Fibroblast of lung (primary cell): ENCODE data around the gene SRGAP2B. TPM values are rescaled to one million over a fixed set of nuclear protein-coding genes. Genes with fewer than 3 reads are reported as not detected.
A peak's percentile ranks its signal among the peaks of the same experiment; 100 is the strongest.
"Not testable (repeated sequence)": the region's sequence is repeated elsewhere in the genome, so short reads cannot be mapped to it uniquely, and the experiment has no call there.

Source experiments
- DNase-seq, 2 donors: peaks; one replicate each; pipeline versions ENCODE4 v3.0.0 to v3.0.0-alpha.2; 2010; ENCODE audit warnings: low read depth in 2 of 2
- H2AFZ ChIP-seq: 2 replicates; pipeline ENCODE4 v1.5.1; 2012; ENCODE audit warnings: low read length, control low read depth, inconsistent platforms
- H3K27ac ChIP-seq: 2 replicates; pipeline ENCODE4 v1.5.1; 2011; ENCODE audit warnings: low read length, control low read depth; ENCODE audit not compliant: insufficient read depth
- H3K27me3 ChIP-seq: 2 replicates; pipeline ENCODE4 v1.5.1; 2011; ENCODE audit warnings: mild to moderate bottlenecking, low read length; ENCODE audit not compliant: control insufficient read depth, insufficient read depth
- H3K36me3 ChIP-seq: 2 replicates; pipeline ENCODE4 v1.5.1; 2011; ENCODE audit warnings: low read length; ENCODE audit not compliant: control insufficient read depth, insufficient read depth
- H3K4me1 ChIP-seq: 2 replicates; pipeline ENCODE4 v1.5.1; 2011; ENCODE audit warnings: low read length; ENCODE audit not compliant: control insufficient read depth, insufficient read depth; ENCODE audit errors: extremely low read depth
- H3K4me2 ChIP-seq: 2 replicates; pipeline ENCODE4 v1.5.1; 2011; ENCODE audit warnings: low read length, control low read depth; ENCODE audit not compliant: insufficient read depth; ENCODE audit errors: extremely low read depth
- H3K4me3 ChIP-seq, 4 experiments: fragments of 200-600 bp in 1 of 4; sonication (generic) in 1 of 4; replicated peaks in 1 of 4; 2 replicates each; pipeline ENCODE4 v1.5.1; 2011 to 2016; ENCODE audit warnings: low read length in 4 of 4, low read depth in 3 of 4, mild to moderate bottlenecking in 3 of 4, control low read depth in 2 of 4, inconsistent platforms in 1 of 4, mixed read lengths in 1 of 4; ENCODE audit not compliant: insufficient read depth in 1 of 4; ENCODE audit errors: control extremely low read depth in 1 of 4
- H3K79me2 ChIP-seq: 2 replicates; pipeline ENCODE4 v1.5.1; 2012; ENCODE audit warnings: mild to moderate bottlenecking, low read length, inconsistent platforms; ENCODE audit not compliant: control insufficient read depth, insufficient read depth
- H3K9ac ChIP-seq: 2 replicates; pipeline ENCODE4 v1.5.1; 2011; ENCODE audit warnings: mild to moderate bottlenecking, low read length, control low read depth; ENCODE audit not compliant: insufficient read depth
- H3K9me3 ChIP-seq: 2 replicates; pipeline ENCODE4 v1.5.1; 2012; ENCODE audit warnings: low read depth, low read length; ENCODE audit not compliant: control insufficient read depth, insufficient read depth
- H4K20me1 ChIP-seq: 2 replicates; pipeline ENCODE4 v1.5.1; 2011; ENCODE audit warnings: low read length; ENCODE audit not compliant: control insufficient read depth, insufficient read depth; ENCODE audit errors: extremely low read depth
- polyA plus RNA-seq, 2 donors: library from polyadenylated mRNA; depleted of rRNA in 1 of 2; stranded (reverse) in 1 of 2; unstranded in 1 of 2; fragments of >200 nt; gene quantifications; 2 replicates each; pipeline ENCODE4 v1.2.1, GENCODE V29; 2011 to 2012; ENCODE audit warnings: missing spikeins in 1 of 2
- total RNA-seq: library from RNA; depleted of rRNA; stranded (reverse); fragments of >200 nt; gene quantifications from 2 replicates; pipeline ENCODE4 v1.2.1, GENCODE V29; 2014

Gene SRGAP2B
- total and polyA plus RNA-seq, 2 donors (not counting 1 experiment from before 2014, with no cell fraction given): 24.8 to 32.7 TPM

DNA sequence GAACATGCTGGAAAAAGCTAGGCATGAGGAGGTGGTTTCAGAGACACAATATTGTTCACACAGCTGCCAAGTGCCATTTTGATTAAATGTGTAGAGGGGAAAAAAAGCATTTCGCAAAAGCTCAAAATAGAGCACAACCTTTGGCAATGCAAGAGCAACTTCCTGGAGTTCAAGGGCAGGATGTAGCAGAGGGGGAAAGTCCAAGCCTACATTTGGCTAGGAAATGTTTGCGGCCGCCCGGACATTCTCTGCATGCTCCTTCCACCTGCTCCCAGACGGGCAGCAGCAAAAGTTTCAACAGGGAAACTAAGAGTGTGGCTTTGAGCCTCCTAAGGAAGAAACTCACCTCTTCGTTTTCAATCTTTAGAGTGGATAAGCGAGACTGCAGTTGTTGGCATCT, 202.1 kb downstream of the SRGAP2B start:
- not testable (repeated sequence) for H3K4me1 ChIP-seq, H3K9ac ChIP-seq, DNase-seq, H3K27me3 ChIP-seq, H3K4me2 ChIP-seq, H3K4me3 ChIP-seq, H3K79me2 ChIP-seq, H3K27ac ChIP-seq, H2AFZ ChIP-seq, H3K36me3 ChIP-seq, H4K20me1 ChIP-seq, H3K9me3 ChIP-seq

DNA sequence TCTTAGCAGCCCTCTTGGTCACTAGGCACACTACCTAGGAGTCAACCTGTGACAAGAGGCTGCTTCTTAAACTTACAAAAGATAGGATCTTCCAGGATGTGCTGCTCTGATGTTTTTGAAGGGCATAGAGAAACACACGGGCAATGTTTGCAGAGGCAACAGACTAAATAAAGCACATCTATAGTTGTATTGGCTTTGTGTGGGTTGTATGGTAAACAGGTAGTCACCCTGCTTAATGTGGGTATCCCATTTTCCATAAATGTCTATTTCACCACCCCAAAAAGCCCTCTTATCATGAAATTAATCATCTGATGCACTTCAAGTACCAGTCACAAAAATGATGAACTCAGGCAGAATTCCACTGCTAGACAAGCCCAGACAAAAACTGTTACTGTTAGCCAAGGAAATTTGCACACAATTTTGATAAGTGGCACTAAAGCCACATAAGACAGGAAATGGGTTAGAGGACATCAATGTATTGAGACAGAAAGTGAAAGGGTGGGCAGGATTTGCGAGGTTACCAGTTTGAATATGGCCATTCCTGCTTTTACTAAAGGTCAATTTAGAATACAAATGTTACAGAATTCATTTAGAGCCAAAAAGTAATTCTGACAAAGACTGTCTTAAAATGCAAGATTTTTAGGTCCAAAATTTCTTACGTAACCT, 205.5 kb downstream of the SRGAP2B start:
- H3K9me3 ChIP-seq, H4K20me1 ChIP-seq, H3K27ac ChIP-seq, H3K4me1 ChIP-seq, H3K4me2 ChIP-seq, H3K79me2 ChIP-seq, DNase-seq, H3K27me3 ChIP-seq, H3K4me3 ChIP-seq, H3K36me3 ChIP-seq, H3K9ac ChIP-seq, H2AFZ ChIP-seq: not testable (repeated sequence)

DNA sequence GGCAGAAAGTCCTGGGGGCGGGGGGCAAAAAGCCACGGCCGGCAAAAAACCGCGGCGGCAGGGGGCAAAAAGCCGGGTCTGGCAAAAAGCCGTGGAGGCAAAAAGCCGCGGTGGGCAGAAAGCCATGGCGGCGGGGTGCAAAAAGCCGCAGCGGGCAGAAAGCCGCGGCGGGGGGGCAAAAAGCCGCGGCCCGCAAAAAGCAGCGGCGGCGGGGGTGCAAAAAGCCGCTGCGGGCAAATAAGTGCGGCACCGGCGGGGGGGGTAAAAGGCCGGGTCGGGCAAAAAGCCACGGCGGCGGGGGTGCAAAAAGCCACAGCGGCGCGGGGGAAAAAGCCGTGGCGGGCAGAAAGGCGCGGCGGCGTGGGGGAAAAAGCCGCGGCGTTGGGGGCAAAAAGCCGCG, 212.1 kb downstream of the SRGAP2B start:
- not testable (repeated sequence) for H3K9me3 ChIP-seq, H3K36me3 ChIP-seq, H3K79me2 ChIP-seq, H4K20me1 ChIP-seq, H3K4me1 ChIP-seq, H3K27ac ChIP-seq, H3K9ac ChIP-seq, H2AFZ ChIP-seq, H3K27me3 ChIP-seq
- peak overlapping the region in 2 of 4 experiments; percentile 43 to 58 for H3K4me3 ChIP-seq
- DNase-seq: peak in 1 of 2 donors; percentile 11
- peak overlapping the region; percentile 13 for H3K4me2 ChIP-seq

DNA sequence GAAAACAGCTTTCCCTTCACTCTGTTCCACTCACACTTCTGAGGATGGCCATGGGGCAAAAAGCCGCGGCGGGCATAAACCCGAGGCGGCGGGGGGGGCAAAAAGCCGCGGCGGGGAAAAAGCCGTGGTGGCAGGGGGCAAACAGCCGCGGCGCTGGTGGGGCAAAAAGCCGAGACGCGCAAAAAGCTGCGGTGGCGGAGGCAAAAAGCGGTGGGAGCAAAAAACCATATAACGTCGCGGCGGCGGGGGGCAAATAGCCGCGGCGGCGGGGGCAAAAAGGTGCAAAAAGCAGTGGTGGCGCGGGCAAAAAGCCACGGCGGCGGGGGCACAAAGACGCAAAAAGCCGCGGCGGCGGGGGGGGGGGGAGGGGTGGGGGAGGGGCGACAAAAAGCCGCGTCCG, 212.8 kb downstream of the SRGAP2B start:
- not testable (repeated sequence) for H3K36me3 ChIP-seq, H3K9me3 ChIP-seq, H2AFZ ChIP-seq, H3K27ac ChIP-seq, H4K20me1 ChIP-seq, H3K4me3 ChIP-seq, DNase-seq, H3K27me3 ChIP-seq, H3K79me2 ChIP-seq, H3K4me1 ChIP-seq, H3K9ac ChIP-seq, H3K4me2 ChIP-seq

DNA sequence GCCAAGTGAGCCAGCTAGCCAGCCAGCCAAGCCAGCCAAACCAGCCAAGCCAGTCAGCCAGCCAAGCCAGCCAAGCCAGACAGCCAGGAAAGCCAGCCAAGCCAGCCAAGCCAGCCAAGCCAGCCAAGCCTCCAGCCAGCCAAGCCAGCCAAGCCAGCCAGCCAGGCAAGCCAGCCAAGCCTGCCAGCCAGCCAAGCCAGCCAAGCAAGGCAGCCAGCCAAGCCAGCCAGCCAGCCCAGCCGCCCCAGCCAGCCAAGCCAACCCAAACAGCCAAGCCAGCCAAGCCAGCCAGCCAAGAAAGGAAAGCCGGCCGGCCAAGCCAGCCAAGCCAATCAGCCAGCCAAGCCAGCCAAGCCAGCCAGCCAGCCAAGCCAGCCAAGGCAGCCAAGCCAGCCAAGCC, 236.5 kb downstream of the SRGAP2B start:
- not testable (repeated sequence) for H3K4me2 ChIP-seq, H3K4me3 ChIP-seq, H3K27ac ChIP-seq, H3K27me3 ChIP-seq, H3K9ac ChIP-seq, H3K4me1 ChIP-seq, H3K79me2 ChIP-seq, DNase-seq, H2AFZ ChIP-seq, H3K9me3 ChIP-seq, H4K20me1 ChIP-seq, H3K36me3 ChIP-seq

Other genes starting within 250 kb of the SRGAP2B start
- 0.26 and 1.7 TPM in 2 replicates for gene FAM72D, start 646 bp upstream of the SRGAP2B start, total RNA-seq
- 0.85 and 2.1 TPM in 2 replicates for gene FAM72D, start 646 bp upstream of the SRGAP2B start, polyA plus RNA-seq
- not detected in 2 replicates for gene PPIAL4D, start 146.8 kb upstream of the SRGAP2B start, total RNA-seq
- gene PPIAL4D, start 146.8 kb upstream of the SRGAP2B start, polyA plus RNA-seq: not detected in 2 replicates